Fibroblast of lung (primary cell): Measurements from ENCODE around the gene CMYA5. TPM values are rescaled to one million over a fixed set of nuclear protein-coding genes. Genes with fewer than 3 reads are reported as not detected.

Experiments
- DNase-seq, 2 donors: peaks; one replicate each; pipeline versions ENCODE4 v3.0.0 to v3.0.0-alpha.2; 2010; ENCODE audit warnings: low read depth in 2 of 2
- H2AFZ ChIP-seq: 2 replicates; pipeline ENCODE4 v1.5.1; 2012; ENCODE audit warnings: low read length, control low read depth, inconsistent platforms
- H3K27ac ChIP-seq: 2 replicates; pipeline ENCODE4 v1.5.1; 2011; ENCODE audit warnings: low read length, control low read depth; ENCODE audit not compliant: insufficient read depth
- H3K27me3 ChIP-seq: 2 replicates; pipeline ENCODE4 v1.5.1; 2011; ENCODE audit warnings: mild to moderate bottlenecking, low read length; ENCODE audit not compliant: control insufficient read depth, insufficient read depth
- H3K36me3 ChIP-seq: 2 replicates; pipeline ENCODE4 v1.5.1; 2011; ENCODE audit warnings: low read length; ENCODE audit not compliant: control insufficient read depth, insufficient read depth
- H3K4me1 ChIP-seq: 2 replicates; pipeline ENCODE4 v1.5.1; 2011; ENCODE audit warnings: low read length; ENCODE audit not compliant: control insufficient read depth, insufficient read depth; ENCODE audit errors: extremely low read depth
- H3K4me2 ChIP-seq: 2 replicates; pipeline ENCODE4 v1.5.1; 2011; ENCODE audit warnings: low read length, control low read depth; ENCODE audit not compliant: insufficient read depth; ENCODE audit errors: extremely low read depth
- H3K4me3 ChIP-seq, 4 experiments: fragments of 200-600 bp in 1 of 4; sonication (generic) in 1 of 4; replicated peaks in 1 of 4; 2 replicates each; pipeline ENCODE4 v1.5.1; 2011 to 2016; ENCODE audit warnings: low read length in 4 of 4, low read depth in 3 of 4, mild to moderate bottlenecking in 3 of 4, control low read depth in 2 of 4, inconsistent platforms in 1 of 4, mixed read lengths in 1 of 4; ENCODE audit not compliant: insufficient read depth in 1 of 4; ENCODE audit errors: control extremely low read depth in 1 of 4
- H3K79me2 ChIP-seq: 2 replicates; pipeline ENCODE4 v1.5.1; 2012; ENCODE audit warnings: mild to moderate bottlenecking, low read length, inconsistent platforms; ENCODE audit not compliant: control insufficient read depth, insufficient read depth
- H3K9ac ChIP-seq: 2 replicates; pipeline ENCODE4 v1.5.1; 2011; ENCODE audit warnings: mild to moderate bottlenecking, low read length, control low read depth; ENCODE audit not compliant: insufficient read depth
- H3K9me3 ChIP-seq: 2 replicates; pipeline ENCODE4 v1.5.1; 2012; ENCODE audit warnings: low read depth, low read length; ENCODE audit not compliant: control insufficient read depth, insufficient read depth
- H4K20me1 ChIP-seq: 2 replicates; pipeline ENCODE4 v1.5.1; 2011; ENCODE audit warnings: low read length; ENCODE audit not compliant: control insufficient read depth, insufficient read depth; ENCODE audit errors: extremely low read depth
- CTCF ChIP-seq, 2 donors: IDR thresholded peaks in 1 of 2; conservative IDR thresholded peaks in 1 of 2; 1 replicate in 1 of 2; 2 replicates in 1 of 2; pipeline ENCODE4 v1.5.1; 2011 to 2012; ENCODE audit warnings: low read length in 2 of 2, control low read depth in 1 of 2, inconsistent platforms in 1 of 2, low read depth in 1 of 2, mild to moderate bottlenecking in 1 of 2
- EZH2 ChIP-seq: IDR thresholded peaks from 2 replicates; pipeline ENCODE4 v1.5.1; 2012; ENCODE audit warnings: low read length, control low read depth, mild to moderate bottlenecking; ENCODE audit errors: missing control alignments
- polyA plus RNA-seq, 2 donors: library from polyadenylated mRNA; depleted of rRNA in 1 of 2; stranded (reverse) in 1 of 2; unstranded in 1 of 2; fragments of >200 nt; gene quantifications; 2 replicates each; pipeline ENCODE4 v1.2.1, GENCODE V29; 2011 to 2012; ENCODE audit warnings: missing spikeins in 1 of 2
- total RNA-seq: library from RNA; depleted of rRNA; stranded (reverse); fragments of >200 nt; gene quantifications from 2 replicates; pipeline ENCODE4 v1.2.1, GENCODE V29; 2014

The CMYA5 gene
- total and polyA plus RNA-seq, 2 donors (not counting 1 experiment from before 2014, with no cell fraction given): 2.0 to 7.8 TPM

GRCh38 chr5:79642210-79642609 lies 47.4 kb upstream of the CMYA5 start:
- TF ChIP-seq EZH2 (no peak), CTCF (conservative IDR thresholded peaks at IDR 0.05 in 1 of 2, IDR thresholded peaks at IDR 0.05 in 1 of 2; ENCODE audit: low read depth in 1 of 2, low read length in 2 of 2) (no peak)
- Histone ChIP-seq H4K20me1 (no peaks in the 10 kb centered on the region), H3K4me2 (no peak overlapping the region), H3K27me3 (no peaks in the 10 kb centered on the region), H3K27ac (no peak overlapping the region), H3K9ac (no peak overlapping the region), H3K79me2 (no peaks in the 10 kb centered on the region), H3K4me1 (no peaks in the 10 kb centered on the region), H3K36me3 (peaks cover 3% of the 10 kb centered on the region), H2AFZ (no peak overlapping the region), H3K9me3 (no peaks in the 10 kb centered on the region), H3K4me3 (no peak overlapping the region)
- peak; percentile 2 to 48 for DNase-seq

GRCh38 chr5:79653843-79654242 lies 35.8 kb upstream of the CMYA5 start:
- Histone ChIP-seq H3K9me3 (no peaks in the 10 kb centered on the region), H3K4me3 (no peak overlapping the region), H3K27ac (no peak overlapping the region), H3K36me3 (peaks cover 3% of the 10 kb centered on the region), H3K27me3 (no peaks in the 10 kb centered on the region), H3K4me1 (no peaks in the 10 kb centered on the region), H3K9ac (no peak overlapping the region), H2AFZ (no peak overlapping the region), H3K4me2 (no peak overlapping the region), H3K79me2 (no peaks in the 10 kb centered on the region), H4K20me1 (no peaks in the 10 kb centered on the region)
- no peak for DNase-seq
- TF ChIP-seq EZH2: no peak
- no peak for TF ChIP-seq CTCF (conservative IDR thresholded peaks at IDR 0.05 in 1 of 2, IDR thresholded peaks at IDR 0.05 in 1 of 2; ENCODE audit: low read depth in 1 of 2, low read length in 2 of 2)

GRCh38 chr5:79663212-79663611 lies 26.4 kb upstream of the CMYA5 start:
- H3K36me3 ChIP-seq: no peaks in the 10 kb centered on the region
- no peaks in the 10 kb centered on the region for H3K9me3 ChIP-seq
- H3K9ac ChIP-seq: no peak overlapping the region
- H4K20me1 ChIP-seq: no peaks in the 10 kb centered on the region
- DNase-seq: no peak
- H3K4me3 ChIP-seq: no peak overlapping the region
- H3K4me1 ChIP-seq: no peaks in the 10 kb centered on the region
- H2AFZ ChIP-seq: no peak overlapping the region
- TF ChIP-seq CTCF (conservative IDR thresholded peaks at IDR 0.05 in 1 of 2, IDR thresholded peaks at IDR 0.05 in 1 of 2; ENCODE audit: low read depth in 1 of 2, low read length in 2 of 2) (no peak), EZH2 (no peak)
- no peaks in the 10 kb centered on the region for H3K79me2 ChIP-seq
- H3K4me2 ChIP-seq: no peak overlapping the region
- no peak overlapping the region for H3K27ac ChIP-seq
- H3K27me3 ChIP-seq: no peaks in the 10 kb centered on the region
